ENCODE results near the gene SUPT6H.

Gene SUPT6H

DNA sequence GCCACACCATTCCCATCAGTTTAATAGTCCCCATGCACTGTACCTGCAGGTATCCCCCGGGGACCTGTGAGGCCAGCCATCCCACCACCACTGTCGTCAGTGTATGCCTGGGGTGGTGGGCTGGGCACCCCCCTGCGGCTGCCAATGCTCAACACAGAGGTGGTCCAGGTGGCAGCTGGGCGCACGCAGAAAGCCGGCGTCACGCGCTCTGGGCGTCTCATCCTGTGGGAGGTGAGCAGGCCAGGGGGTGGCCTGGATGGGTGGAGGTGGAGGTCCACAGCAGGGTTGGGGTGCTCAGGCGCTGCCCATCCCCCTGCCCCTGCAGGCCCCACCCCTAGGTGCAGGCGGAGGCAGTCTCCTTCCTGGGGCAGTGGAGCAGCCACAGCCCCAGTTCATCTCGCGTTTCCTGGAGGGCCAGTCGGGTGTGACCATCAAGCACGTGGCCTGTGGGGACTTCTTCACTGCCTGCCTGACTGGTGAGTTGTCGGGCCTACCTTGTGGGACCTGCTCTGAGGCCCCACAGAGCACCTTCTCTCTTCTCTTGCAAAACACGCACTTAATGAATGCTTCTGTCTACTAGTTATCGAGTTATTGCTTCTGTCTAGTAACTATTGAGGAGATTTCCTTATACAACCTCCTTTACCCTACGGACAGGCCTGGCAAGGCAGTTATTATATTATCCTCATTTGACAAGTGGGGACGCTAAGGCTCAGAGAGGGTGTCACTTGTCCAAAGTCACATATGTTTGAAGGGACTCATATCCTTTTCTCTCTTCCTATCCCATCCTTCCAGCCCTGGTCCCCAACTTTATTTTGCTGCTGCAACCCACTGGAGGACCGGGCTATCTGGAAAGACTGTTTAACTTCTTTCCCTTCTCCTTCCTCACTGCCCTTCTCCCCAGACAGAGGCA is 76.0 kb downstream of the SUPT6H start:
- no peak for DNase-seq (ENCODE audit: low read depth)

DNA sequence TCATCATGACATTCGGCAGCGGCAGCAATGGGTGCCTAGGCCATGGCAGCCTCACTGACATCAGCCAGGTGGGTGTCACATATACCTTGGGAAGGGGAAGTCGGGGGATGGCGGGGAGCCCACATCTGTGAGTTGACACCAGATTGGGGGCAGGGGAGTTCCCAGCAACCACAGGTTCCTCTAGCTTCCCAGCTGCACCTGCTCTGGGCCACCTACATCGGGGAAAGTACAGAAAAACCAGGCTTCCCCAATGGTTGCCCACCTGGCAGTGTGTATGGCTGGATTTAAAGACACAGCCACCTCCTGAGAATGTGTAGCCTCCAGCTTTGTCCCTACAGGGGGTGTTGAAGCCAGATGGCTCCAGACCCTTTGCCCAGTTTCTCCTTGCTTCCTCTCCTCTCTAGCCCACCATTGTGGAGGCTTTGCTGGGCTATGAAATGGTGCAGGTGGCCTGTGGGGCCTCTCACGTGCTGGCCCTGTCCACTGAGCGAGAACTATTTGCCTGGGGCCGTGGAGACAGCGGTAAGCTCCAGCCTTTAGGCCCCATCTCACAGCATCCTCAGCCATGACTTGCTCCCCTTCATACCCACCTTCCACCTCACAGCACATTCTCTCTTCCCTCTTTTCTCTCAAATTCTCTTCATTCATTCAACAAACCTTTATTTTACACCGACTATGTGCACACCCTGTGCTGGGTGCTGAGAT is 76.8 kb downstream of the SUPT6H start:
- peak; percentile 52 for DNase-seq (ENCODE audit: low read depth)

- no peak for DNase-seq (ENCODE audit: low read depth)
These were observed 78.7 kb downstream of the SUPT6H start for GRCh38 chr17:28740406-28741357.

GRCh38 chr17:28741358-28742349 is 79.6 kb downstream of the SUPT6H start:
- no peak for DNase-seq (ENCODE audit: low read depth)

DNA sequence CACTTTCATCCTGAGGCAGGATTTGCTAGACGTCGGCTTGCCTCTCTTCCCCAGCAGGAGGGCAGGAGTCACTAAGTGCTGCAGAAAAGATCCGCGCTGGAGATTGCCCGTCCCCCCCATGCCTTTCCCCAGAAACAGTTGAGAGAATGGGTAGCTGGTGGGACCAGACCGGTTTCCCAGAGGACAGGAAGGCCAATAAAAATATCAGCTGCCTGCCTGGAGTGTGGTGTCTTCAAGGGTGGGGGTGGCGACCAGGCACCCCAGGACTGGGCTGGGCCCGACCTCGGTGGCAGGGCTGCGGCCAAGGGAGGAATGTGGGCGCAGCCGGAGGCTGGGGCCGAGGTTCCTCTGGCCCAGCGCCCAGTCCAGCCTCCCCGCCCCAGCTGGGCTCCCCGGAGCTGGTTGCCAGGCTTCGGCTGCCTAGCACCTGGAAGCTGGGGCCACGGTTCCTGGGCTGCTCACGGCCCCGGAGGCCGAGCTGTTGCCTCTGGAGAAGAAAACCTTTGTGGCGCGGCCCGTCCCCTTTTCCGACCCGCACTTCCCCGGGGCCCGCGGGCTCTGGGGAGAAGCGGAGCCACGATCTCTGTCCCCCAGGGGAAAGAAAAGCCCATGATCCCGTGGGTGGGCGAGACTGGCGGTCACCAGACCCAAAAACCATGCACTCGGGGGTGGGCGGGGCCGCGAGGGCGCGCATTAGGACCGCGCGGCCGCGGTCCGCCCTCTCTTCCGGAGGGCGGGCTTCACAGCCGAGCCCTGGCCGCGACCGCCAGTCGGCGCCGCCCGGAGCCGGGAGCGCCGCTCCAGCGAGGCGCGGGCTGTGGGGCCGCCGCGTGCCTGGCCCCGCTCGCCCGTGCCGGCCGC is 81.5 kb downstream of the SUPT6H start, which contains the start of gene TRAF4:
TRAF4 (plus strand) TSS at position 769 of the 861 bp plus-strand sequence. CDS start 102 bp downstream, outside the sequence.
- peak; percentile 69 for DNase-seq (ENCODE audit: low read depth)

- DNase-seq (ENCODE audit: low read depth), result peak; percentile 64
These were observed 82.3 kb downstream of the SUPT6H start for GRCh38 chr17:28744104-28744971.

GRCh38 chr17:28744972-28745785 is 83.2 kb downstream of the SUPT6H start:
- DNase-seq (ENCODE audit: low read depth), result no peak

DNA sequence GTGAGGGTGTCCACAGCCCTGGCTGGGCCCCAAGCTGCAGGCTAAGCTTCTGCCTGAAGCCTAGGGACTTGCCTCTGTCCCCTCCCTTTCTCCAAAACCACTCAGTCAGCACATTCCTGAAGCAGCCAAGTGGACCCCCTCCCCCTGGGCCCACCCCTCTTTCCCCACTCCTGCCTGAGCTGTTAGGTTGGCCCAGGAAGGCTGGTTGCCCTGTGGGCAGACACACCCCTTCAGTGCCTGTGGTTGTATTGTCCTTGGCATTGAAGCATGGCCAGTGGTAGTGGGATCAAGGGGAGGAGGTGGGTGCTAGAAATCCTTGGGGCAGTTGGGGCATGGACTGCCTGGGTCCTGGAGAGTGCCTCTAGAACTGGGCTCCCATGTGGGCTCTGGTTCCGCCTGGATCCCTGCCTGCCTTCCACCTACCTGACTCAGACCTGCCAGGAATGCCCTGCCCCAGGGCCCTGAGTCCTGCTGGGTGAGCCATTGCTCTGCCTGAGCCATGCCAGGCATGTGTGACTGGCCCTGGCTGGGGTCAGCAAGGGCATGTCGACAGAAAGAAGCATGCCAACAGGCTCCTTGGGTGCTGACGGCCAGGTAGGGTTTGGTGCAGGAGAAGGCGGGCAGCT is 83.9 kb downstream of the SUPT6H start:
- no peak for DNase-seq (ENCODE audit: low read depth)

GRCh38 chr17:28746611-28747050 is 84.6 kb downstream of the SUPT6H start:
- DNase-seq (ENCODE audit: low read depth), result no peak

- no peak for DNase-seq (ENCODE audit: low read depth)
These were observed 85.2 kb downstream of the SUPT6H start for GRCh38 chr17:28747051-28747691.

GRCh38 chr17:28747801-28748750 is 86.1 kb downstream of the SUPT6H start:
- no peak for DNase-seq (ENCODE audit: low read depth)

- no peak for DNase-seq (ENCODE audit: low read depth)
These were observed 87.0 kb downstream of the SUPT6H start for GRCh38 chr17:28748852-28749515.

DNA sequence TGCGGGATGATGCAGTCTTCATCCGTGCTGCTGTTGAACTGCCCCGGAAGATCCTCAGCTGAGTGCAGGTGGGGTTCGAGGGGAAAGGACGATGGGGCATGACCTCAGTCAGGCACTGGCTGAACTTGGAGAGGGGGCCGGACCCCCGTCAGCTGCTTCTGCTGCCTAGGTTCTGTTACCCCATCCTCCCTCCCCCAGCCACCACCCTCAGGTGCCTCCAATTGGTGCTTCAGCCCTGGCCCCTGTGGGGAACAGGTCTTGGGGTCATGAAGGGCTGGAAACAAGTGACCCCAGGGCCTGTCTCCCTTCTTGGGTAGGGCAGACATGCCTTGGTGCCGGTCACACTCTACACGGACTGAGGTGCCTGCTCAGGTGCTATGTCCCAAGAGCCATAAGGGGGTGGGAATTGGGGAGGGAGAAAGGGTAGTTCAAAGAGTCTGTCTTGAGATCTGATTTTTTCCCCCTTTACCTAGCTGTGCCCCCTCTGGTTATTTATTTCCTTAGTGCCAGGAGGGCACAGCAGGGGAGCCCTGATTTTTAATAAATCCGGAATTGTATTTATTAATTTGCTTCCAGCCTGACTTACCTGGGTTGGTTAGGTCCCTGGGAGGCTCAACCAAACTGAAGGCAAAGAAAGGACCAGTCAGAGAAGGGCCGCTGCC is 87.6 kb downstream of the SUPT6H start:
- DNase-seq (ENCODE audit: low read depth), result no peak
